HEK293 (cell line): Measurements from ENCODE around the gene COX7A2.

Source experiments
- BCL11A ChIP-seq: fragments of 450-650 bp; formaldehyde crosslinking; IDR thresholded peaks from 2 replicates; pipeline ENCODE4 v1.5.1; 2016; ENCODE audit warnings: low read depth, missing biosample characterization, missing genetic modification characterization
- CTCF ChIP-seq: fragments of 450-650 bp; formaldehyde crosslinking; IDR thresholded peaks from 2 replicates; pipeline ENCODE4 v1.5.1; 2016; ENCODE audit warnings: missing biosample characterization, missing genetic modification characterization
- HOXD13 ChIP-seq: sonication (generic); formaldehyde crosslinking; IDR thresholded peaks from 2 replicates; pipeline ENCODE4 v1.8.0; 2022; ENCODE audit warnings: missing genetic modification reagents, borderline replicate concordance
- REST ChIP-seq: fragments of 450-650 bp; formaldehyde crosslinking; IDR thresholded peaks from 2 replicates; pipeline ENCODE4 v1.5.1; 2016; ENCODE audit warnings: missing biosample characterization, missing genetic modification characterization
- YY1 ChIP-seq: fragments of 450-650 bp; formaldehyde crosslinking; IDR thresholded peaks from 2 replicates; pipeline ENCODE4 v1.5.1; 2018; ENCODE audit warnings: missing biosample characterization, missing genetic modification characterization
- ZBTB11 ChIP-seq: fragments of 450-650 bp; formaldehyde crosslinking; conservative IDR thresholded peaks from 2 replicates; pipeline ENCODE4 v1.5.1; 2016; ENCODE audit warnings: low read depth, missing biosample characterization, missing genetic modification characterization
- ZEB2 ChIP-seq: fragments of 450-650 bp; formaldehyde crosslinking; IDR thresholded peaks from 2 replicates; pipeline ENCODE4 v1.5.1; 2016; ENCODE audit warnings: missing biosample characterization, missing genetic modification characterization
- ZNF112 ChIP-seq: fragments of 450-650 bp; formaldehyde crosslinking; IDR thresholded peaks from 2 replicates; pipeline ENCODE4 v1.5.0; 2017; ENCODE audit warnings: missing biosample characterization, missing genetic modification characterization
- ZNF146 ChIP-seq: fragments of 450-650 bp; formaldehyde crosslinking; IDR thresholded peaks from 2 replicates; pipeline ENCODE4 v1.5.1; 2016; ENCODE audit warnings: missing biosample characterization, missing genetic modification characterization
- ZNF362 ChIP-seq: fragments of 450-650 bp; formaldehyde crosslinking; IDR thresholded peaks from 2 replicates; pipeline ENCODE4 v1.5.1; 2016; ENCODE audit warnings: missing biosample characterization, missing genetic modification characterization
- ZNF488 ChIP-seq: fragments of 450-650 bp; formaldehyde crosslinking; IDR thresholded peaks from 2 replicates; pipeline ENCODE4 v1.5.1; 2016; ENCODE audit warnings: missing biosample characterization, missing genetic modification characterization
- ZNF549 ChIP-seq: fragments of 450-650 bp; IDR thresholded peaks from 2 replicates; pipeline ENCODE4 v1.5.1; 2018; ENCODE audit warnings: missing biosample characterization, missing genetic modification characterization, mild to moderate bottlenecking, inconsistent platforms, moderate library complexity
- ZNF660 ChIP-seq: fragments of 450-650 bp; IDR thresholded peaks from 2 replicates; pipeline ENCODE4 v1.5.1; 2018; ENCODE audit warnings: missing biosample characterization, mild to moderate bottlenecking, missing genetic modification characterization

GRCh38 chr6:75201021-75201420, 42.6 kb downstream of the COX7A2 start:
- TF ChIP-seq CTCF (no peak), ZBTB11 (tag by site-specific recombination) (no peak), ZNF146 (no peak), YY1 (tag by site-specific recombination) (no peak), REST (tag by site-specific recombination) (no peak), ZNF112 (tag by site-specific recombination) (no peak), ZNF488 (no peak), ZNF362 (tag by site-specific recombination) (no peak), ZNF549 (no peak), BCL11A (tag by site-specific recombination) (no peak), ZEB2 (tag by site-specific recombination) (no peak), ZNF660 (no peak), HOXD13 (no peak)
